Fibroblast of lung (primary cell): ENCODE data around the gene BLZF1.

Experiments
- EZH2 ChIP-seq: IDR thresholded peaks from 2 replicates; pipeline ENCODE4 v1.5.1; 2012; ENCODE audit warnings: low read length, control low read depth, mild to moderate bottlenecking; ENCODE audit errors: missing control alignments
- TF ChIP-seq, protein P1 (sequence below), 2 donors: IDR thresholded peaks in 1 of 2; conservative IDR thresholded peaks in 1 of 2; 1 replicate in 1 of 2; 2 replicates in 1 of 2; pipeline ENCODE4 v1.5.1; 2011 to 2012; ENCODE audit warnings: low read length in 2 of 2, control low read depth in 1 of 2, inconsistent platforms in 1 of 2, low read depth in 1 of 2, mild to moderate bottlenecking in 1 of 2

DNA sequence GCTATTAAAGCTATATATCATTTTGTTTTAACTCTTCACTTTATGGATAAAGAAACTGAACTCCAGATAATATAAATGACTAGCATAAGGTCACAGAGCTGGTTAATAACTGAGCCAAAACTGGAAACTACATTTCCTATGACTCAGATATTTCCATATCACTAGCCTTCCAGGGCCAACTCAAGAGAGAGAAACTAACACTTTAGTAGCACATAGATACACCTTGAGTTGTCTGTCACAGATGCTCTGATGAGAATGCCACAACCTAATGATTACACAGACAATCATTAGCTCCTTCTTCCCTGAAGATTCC, 41.1 kb upstream of the BLZF1 start:
- TF ChIP-seq, protein P1, sequence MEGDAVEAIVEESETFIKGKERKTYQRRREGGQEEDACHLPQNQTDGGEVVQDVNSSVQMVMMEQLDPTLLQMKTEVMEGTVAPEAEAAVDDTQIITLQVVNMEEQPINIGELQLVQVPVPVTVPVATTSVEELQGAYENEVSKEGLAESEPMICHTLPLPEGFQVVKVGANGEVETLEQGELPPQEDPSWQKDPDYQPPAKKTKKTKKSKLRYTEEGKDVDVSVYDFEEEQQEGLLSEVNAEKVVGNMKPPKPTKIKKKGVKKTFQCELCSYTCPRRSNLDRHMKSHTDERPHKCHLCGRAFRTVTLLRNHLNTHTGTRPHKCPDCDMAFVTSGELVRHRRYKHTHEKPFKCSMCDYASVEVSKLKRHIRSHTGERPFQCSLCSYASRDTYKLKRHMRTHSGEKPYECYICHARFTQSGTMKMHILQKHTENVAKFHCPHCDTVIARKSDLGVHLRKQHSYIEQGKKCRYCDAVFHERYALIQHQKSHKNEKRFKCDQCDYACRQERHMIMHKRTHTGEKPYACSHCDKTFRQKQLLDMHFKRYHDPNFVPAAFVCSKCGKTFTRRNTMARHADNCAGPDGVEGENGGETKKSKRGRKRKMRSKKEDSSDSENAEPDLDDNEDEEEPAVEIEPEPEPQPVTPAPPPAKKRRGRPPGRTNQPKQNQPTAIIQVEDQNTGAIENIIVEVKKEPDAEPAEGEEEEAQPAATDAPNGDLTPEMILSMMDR (conservative IDR thresholded peaks at IDR 0.05 in 1 of 2, IDR thresholded peaks at IDR 0.05 in 1 of 2; ENCODE audit: low read depth in 1 of 2, low read length in 2 of 2): no peak
- TF ChIP-seq EZH2: no peak
